GM23338 (cell line): ENCODE results near the gene EID1.

Experiments used
- CTCF ChIP-seq, 2 experiments: fragments of 200-600 bp in 1 of 2; sonication (generic) in 1 of 2; conservative IDR thresholded peaks; 2 replicates each; pipeline versions ENCODE4 v1.5.1 to v1.6.1; 2016 to 2017; ENCODE audit warnings: antibody characterized with exemption in 2 of 2, low read depth in 2 of 2, mild to moderate bottlenecking in 2 of 2, moderate library complexity in 1 of 2
- EZH2phosphoT487 ChIP-seq: fragments of 200-600 bp; sonication (generic); IDR thresholded peaks from one replicate; pipeline ENCODE4 v1.8.1; 2018; ENCODE audit warnings: antibody characterized with exemption; ENCODE audit not compliant: unreplicated experiment
- POLR2AphosphoS5 ChIP-seq: IDR thresholded peaks from 2 replicates; pipeline ENCODE4 v1.6.1; 2016; ENCODE audit warnings: antibody characterized with exemption, low read depth
- TF ChIP-seq, protein P1 (sequence below): fragments of 250-450 bp; sonication (Bioruptor Pico); IDR thresholded peaks from 2 replicates; pipeline ENCODE4 v1.5.0; 2020; ENCODE audit warnings: mild to moderate bottlenecking, moderate library complexity

DNA sequence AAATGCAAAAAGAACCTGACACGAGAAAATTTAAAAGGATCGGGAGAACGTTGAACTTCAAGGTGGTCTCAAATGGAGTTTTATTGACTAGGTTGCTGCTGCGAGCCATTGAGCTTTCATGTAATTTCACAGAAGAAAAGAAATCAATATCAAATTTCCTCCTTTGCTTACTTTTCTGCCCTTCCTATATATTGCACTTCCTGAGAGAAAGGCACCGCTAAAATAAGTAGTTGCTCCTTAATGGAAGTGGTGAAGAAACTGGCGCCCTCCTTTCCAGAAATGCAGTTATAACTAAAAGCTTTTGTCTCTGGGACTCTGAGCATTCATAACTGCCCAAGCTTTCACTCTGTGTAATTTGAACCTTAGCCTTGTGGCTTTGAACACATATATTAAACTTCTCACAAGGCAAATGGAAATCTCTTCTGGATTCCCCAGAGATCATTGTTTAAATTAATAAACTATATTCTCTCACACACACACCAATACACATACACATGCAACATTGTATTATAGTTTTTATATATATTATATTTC, 13.4 kb downstream of the EID1 start:
- TF ChIP-seq CTCF (conservative IDR thresholded peaks at IDR 0.05; ENCODE audit: low read depth in 2 of 2) (no peak), POLR2AphosphoS5 (no peak), EZH2phosphoT487 (no peak)
- TF ChIP-seq, protein P1, sequence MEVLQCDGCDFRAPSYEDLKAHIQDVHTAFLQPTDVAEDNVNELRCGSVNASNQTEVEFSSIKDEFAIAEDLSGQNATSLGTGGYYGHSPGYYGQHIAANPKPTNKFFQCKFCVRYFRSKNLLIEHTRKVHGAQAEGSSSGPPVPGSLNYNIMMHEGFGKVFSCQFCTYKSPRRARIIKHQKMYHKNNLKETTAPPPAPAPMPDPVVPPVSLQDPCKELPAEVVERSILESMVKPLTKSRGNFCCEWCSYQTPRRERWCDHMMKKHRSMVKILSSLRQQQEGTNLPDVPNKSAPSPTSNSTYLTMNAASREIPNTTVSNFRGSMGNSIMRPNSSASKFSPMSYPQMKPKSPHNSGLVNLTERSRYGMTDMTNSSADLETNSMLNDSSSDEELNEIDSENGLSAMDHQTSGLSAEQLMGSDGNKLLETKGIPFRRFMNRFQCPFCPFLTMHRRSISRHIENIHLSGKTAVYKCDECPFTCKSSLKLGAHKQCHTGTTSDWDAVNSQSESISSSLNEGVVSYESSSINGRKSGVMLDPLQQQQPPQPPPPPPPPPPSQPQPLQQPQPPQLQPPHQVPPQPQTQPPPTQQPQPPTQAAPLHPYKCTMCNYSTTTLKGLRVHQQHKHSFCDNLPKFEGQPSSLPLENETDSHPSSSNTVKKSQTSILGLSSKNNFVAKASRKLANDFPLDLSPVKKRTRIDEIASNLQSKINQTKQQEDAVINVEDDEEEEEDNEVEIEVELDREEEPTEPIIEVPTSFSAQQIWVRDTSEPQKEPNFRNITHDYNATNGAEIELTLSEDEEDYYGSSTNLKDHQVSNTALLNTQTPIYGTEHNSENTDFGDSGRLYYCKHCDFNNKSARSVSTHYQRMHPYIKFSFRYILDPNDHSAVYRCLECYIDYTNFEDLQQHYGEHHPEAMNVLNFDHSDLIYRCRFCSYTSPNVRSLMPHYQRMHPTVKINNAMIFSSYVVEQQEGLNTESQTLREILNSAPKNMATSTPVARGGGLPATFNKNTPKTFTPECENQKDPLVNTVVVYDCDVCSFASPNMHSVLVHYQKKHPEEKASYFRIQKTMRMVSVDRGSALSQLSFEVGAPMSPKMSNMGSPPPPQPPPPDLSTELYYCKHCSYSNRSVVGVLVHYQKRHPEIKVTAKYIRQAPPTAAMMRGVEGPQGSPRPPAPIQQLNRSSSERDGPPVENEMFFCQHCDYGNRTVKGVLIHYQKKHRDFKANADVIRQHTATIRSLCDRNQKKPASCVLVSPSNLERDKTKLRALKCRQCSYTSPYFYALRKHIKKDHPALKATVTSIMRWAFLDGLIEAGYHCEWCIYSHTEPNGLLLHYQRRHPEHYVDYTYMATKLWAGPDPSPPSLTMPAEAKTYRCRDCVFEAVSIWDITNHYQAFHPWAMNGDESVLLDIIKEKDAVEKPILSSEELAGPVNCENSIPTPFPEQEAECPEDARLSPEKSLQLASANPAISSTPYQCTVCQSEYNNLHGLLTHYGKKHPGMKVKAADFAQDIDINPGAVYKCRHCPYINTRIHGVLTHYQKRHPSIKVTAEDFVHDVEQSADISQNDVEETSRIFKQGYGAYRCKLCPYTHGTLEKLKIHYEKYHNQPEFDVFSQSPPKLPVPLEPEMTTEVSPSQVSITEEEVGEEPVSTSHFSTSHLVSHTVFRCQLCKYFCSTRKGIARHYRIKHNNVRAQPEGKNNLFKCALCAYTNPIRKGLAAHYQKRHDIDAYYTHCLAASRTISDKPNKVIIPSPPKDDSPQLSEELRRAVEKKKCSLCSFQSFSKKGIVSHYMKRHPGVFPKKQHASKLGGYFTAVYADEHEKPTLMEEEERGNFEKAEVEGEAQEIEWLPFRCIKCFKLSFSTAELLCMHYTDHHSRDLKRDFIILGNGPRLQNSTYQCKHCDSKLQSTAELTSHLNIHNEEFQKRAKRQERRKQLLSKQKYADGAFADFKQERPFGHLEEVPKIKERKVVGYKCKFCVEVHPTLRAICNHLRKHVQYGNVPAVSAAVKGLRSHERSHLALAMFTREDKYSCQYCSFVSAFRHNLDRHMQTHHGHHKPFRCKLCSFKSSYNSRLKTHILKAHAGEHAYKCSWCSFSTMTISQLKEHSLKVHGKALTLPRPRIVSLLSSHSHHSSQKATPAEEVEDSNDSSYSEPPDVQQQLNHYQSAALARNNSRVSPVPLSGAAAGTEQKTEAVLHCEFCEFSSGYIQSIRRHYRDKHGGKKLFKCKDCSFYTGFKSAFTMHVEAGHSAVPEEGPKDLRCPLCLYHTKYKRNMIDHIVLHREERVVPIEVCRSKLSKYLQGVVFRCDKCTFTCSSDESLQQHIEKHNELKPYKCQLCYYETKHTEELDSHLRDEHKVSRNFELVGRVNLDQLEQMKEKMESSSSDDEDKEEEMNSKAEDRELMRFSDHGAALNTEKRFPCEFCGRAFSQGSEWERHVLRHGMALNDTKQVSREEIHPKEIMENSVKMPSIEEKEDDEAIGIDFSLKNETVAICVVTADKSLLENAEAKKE (CRISPR knock-in tag), result no peak
